Measurements from ENCODE around the gene CADPS. TPM values are rescaled to one million over a fixed set of nuclear protein-coding genes. Genes with fewer than 3 reads are reported as not detected.

CADPS gene
- total RNA-seq, 1 experiment from 2014 or later = not detected

DNA sequence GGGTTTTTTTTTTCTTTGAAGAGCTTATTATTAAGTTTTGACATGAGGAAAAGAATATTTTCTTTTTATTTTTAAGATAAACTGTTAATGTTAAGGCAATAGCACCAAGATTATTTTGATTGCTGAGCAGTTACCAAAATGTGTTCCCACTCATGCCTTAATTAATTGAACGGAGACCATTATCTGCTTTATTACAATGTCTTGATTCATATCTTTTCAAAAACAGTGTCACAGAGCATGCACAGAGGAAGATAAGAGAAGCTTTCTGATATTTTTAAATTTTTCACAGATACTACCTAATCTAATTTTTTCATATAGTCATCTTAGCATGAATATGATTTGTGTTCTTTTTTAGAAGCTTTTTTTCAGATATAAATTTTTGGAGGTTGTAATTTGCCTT lies 395.2 kb downstream of the CADPS start:
- TF ChIP-seq CTCF (IDR thresholded peaks at IDR 0.05; ENCODE audit: unreplicated experiment) = no peak
- no peak overlapping the region for H3K27ac Mint-ChIP-seq (ENCODE audit: unreplicated experiment)
- CTCF ChIA-PET = no interaction called here
- no peak overlapping the region for H3K4me3 Mint-ChIP-seq (ENCODE audit: low read depth, unreplicated experiment)
- no peaks in the 10 kb centered on the region for H3K36me3 Mint-ChIP-seq (ENCODE audit: insufficient read depth, unreplicated experiment)
- no peaks in the 10 kb centered on the region for H3K4me1 Mint-ChIP-seq (ENCODE audit: low read depth, unreplicated experiment)
- no peaks in the 10 kb centered on the region for H3K9me3 Mint-ChIP-seq (ENCODE audit: low read depth, unreplicated experiment)
- intact Hi-C loops (cut with micrococcal nuclease; ENCODE audit: unreplicated experiment) = no loop called here
- no peaks in the 10 kb centered on the region for H3K27me3 Mint-ChIP-seq (ENCODE audit: unreplicated experiment)
- no peak for DNase-seq
- no TSS peak for BruUV-seq (replicated peaks)

DNA sequence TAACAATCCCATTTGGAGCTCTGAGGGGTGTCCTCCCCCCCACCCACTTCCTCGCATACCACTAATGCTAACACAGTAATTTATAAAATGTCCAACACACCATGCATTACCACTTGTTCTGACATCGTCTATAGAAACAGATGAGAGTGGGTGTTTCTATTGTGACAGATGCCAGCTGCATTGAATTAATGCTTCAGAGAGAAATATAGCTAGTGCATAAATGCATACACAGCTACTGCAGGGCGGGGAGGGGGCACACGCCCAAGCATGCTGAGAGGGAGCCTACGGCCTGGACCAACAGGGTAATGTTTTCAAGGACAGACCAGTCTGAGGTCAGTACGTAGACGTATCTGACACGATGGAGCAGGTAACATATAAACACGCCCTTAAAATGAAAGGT lies 395.9 kb downstream of the CADPS start:
- Mint-ChIP-seq H3K27ac (ENCODE audit: unreplicated experiment) (no peak overlapping the region), H3K4me3 (ENCODE audit: low read depth, unreplicated experiment) (no peak overlapping the region), H3K27me3 (ENCODE audit: unreplicated experiment) (no peaks in the 10 kb centered on the region), H3K36me3 (ENCODE audit: insufficient read depth, unreplicated experiment) (no peaks in the 10 kb centered on the region), H3K9me3 (ENCODE audit: low read depth, unreplicated experiment) (no peaks in the 10 kb centered on the region), H3K4me1 (ENCODE audit: low read depth, unreplicated experiment) (no peaks in the 10 kb centered on the region)
- no peak for TF ChIP-seq CTCF (IDR thresholded peaks at IDR 0.05; ENCODE audit: unreplicated experiment)
- DNase-seq = no peak
- intact Hi-C loops (cut with micrococcal nuclease; ENCODE audit: unreplicated experiment) = no loop called here
- CTCF ChIA-PET = no interaction called here
- no TSS peak for BruUV-seq (replicated peaks)

GRCh38 chr3:62475306-62475705 lies 399.9 kb downstream of the CADPS start:
- Mint-ChIP-seq H3K27me3 (ENCODE audit: unreplicated experiment) (no peaks in the 10 kb centered on the region), H3K36me3 (ENCODE audit: insufficient read depth, unreplicated experiment) (no peaks in the 10 kb centered on the region), H3K27ac (ENCODE audit: unreplicated experiment) (no peak overlapping the region), H3K9me3 (ENCODE audit: low read depth, unreplicated experiment) (peaks cover 3% of the 10 kb centered on the region), H3K4me3 (ENCODE audit: low read depth, unreplicated experiment) (no peak overlapping the region), H3K4me1 (ENCODE audit: low read depth, unreplicated experiment) (no peaks in the 10 kb centered on the region)
- intact Hi-C loops (cut with micrococcal nuclease; ENCODE audit: unreplicated experiment) = no loop called here
- no TSS peak for BruUV-seq (replicated peaks)
- CTCF ChIA-PET = no interaction called here
- no peak for TF ChIP-seq CTCF (IDR thresholded peaks at IDR 0.05; ENCODE audit: unreplicated experiment)
- DNase-seq = no peak

DNA sequence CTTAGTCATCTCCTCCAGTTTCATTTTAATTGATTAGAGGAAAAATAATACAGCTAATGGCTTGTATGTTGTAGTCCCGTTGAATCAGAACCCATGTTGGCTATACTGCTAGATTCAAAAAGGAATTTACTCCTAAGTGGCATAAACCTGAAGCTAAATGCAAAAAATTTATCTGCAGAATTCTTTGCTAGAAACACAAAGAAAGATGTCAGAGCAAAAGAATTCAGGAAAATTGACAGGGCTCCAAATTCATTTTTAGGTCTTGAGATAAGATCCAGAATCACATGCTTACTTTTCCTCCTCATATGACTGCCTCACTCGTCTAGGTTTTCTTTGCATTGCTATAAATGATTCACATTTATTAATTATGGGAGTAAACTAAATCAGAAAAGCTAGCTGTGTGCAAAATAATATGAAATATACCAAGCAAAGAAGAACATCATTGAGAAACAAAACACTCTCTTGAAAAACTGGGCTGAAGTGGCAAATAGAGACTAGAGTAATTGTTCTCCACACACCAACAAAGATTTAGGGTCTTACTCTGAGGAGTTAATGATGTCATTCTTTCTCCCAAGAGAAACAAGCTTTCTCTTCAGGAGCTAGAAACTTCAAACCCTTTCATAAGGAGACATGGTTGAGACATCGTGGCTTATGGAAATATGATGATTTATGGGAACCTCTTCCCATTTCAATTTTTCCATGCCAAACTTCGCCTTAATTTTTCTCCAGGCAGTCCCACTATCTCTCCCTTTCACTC lies 407.1 kb downstream of the CADPS start:
- Mint-ChIP-seq H3K9me3 (ENCODE audit: low read depth, unreplicated experiment) (peaks cover 3% of the 10 kb centered on the region), H3K27me3 (ENCODE audit: unreplicated experiment) (no peaks in the 10 kb centered on the region), H3K4me3 (ENCODE audit: low read depth, unreplicated experiment) (no peak overlapping the region), H3K27ac (ENCODE audit: unreplicated experiment) (no peak overlapping the region), H3K36me3 (ENCODE audit: insufficient read depth, unreplicated experiment) (no peaks in the 10 kb centered on the region), H3K4me1 (ENCODE audit: low read depth, unreplicated experiment) (no peaks in the 10 kb centered on the region)
- no peak for DNase-seq
- no TSS peak for BruUV-seq (replicated peaks)
- intact Hi-C loops (cut with micrococcal nuclease; ENCODE audit: unreplicated experiment) = no loop called here
- CTCF ChIA-PET = interaction anchor here (1.1 kb wide), 1 partner anchor 34 kb away, joined by 3 read pairs; no protein-coding TSS in a partner anchor
- TF ChIP-seq CTCF (IDR thresholded peaks at IDR 0.05; ENCODE audit: unreplicated experiment) = no peak
